HEK293 (cell line): Measurements from ENCODE around the gene GGN.
A peak's percentile ranks its signal among the peaks of the same experiment; 100 is the strongest.

Experiments used
- CTCF ChIA-PET: fragments of 350-600 bp; formaldehyde crosslinking; extraction: SDS; loops from one replicate; lab custom pipeline; 2021; ENCODE audit warnings: antibody characterized with exemption; lab: Yijun Ruan, JAX
- POLR2A ChIA-PET: fragments of 300-600 bp; formaldehyde crosslinking; extraction: SDS; loops from one replicate; lab custom pipeline; 2020; ENCODE audit warnings: antibody characterized with exemption, inconsistent platforms; lab: Yijun Ruan, JAX
- H3K27ac ChIP-seq: fragments of 200-500 bp; sonication (Bioruptor generic); 2 replicates; pipeline ENCODE4 v1.5.1; 2014; ENCODE audit warnings: low read depth, low read length, control low read depth, inconsistent platforms; ENCODE audit errors: extremely low read depth
- H3K36me3 ChIP-seq, 2 experiments: fragments of 200-500 bp in 1 of 2; sonication (Bioruptor generic) in 1 of 2; 1 replicate in 1 of 2; 2 replicates in 1 of 2; pipeline ENCODE4 v1.5.1; 2014 to 2017; ENCODE audit warnings: inconsistent platforms in 2 of 2, low read length in 2 of 2; ENCODE audit not compliant: control insufficient read depth in 2 of 2, insufficient read depth in 1 of 2
- H3K4me1 ChIP-seq: fragments of 200-500 bp; sonication (Bioruptor generic); 2 replicates; pipeline ENCODE4 v1.5.1; 2014; ENCODE audit warnings: mild to moderate bottlenecking, low read length, inconsistent platforms; ENCODE audit not compliant: control insufficient read depth, insufficient read depth
- H3K4me3 ChIP-seq: 2 replicates; pipeline ENCODE4 v1.5.1; 2011; ENCODE audit warnings: low read depth, mild to moderate bottlenecking, control low read depth, low read length, moderate library complexity
- H3K9me3 ChIP-seq: fragments of 200-500 bp; sonication (Bioruptor generic); 2 replicates; pipeline ENCODE4 v1.5.1; 2014; ENCODE audit warnings: low read depth, low read length, inconsistent platforms; ENCODE audit not compliant: control insufficient read depth, insufficient read depth
- AEBP2 ChIP-seq: fragments of 450-650 bp; formaldehyde crosslinking; IDR thresholded peaks from 2 replicates; pipeline ENCODE4 v1.5.1; 2016; ENCODE audit warnings: missing biosample characterization, missing genetic modification characterization, borderline replicate concordance
- BCL11B ChIP-seq: fragments of 450-650 bp; formaldehyde crosslinking; IDR thresholded peaks from 2 replicates; pipeline ENCODE4 v1.5.1; 2016; ENCODE audit warnings: low read depth, missing biosample characterization, missing genetic modification characterization
- EGR2 ChIP-seq: fragments of 450-650 bp; formaldehyde crosslinking; IDR thresholded peaks from 2 replicates; pipeline ENCODE4 v1.5.1; 2016; ENCODE audit warnings: low read depth, missing biosample characterization, missing genetic modification characterization
- GLIS1 ChIP-seq: fragments of 450-650 bp; formaldehyde crosslinking; IDR thresholded peaks from 2 replicates; pipeline ENCODE4 v1.5.1; 2016; ENCODE audit warnings: missing biosample characterization, missing genetic modification characterization
- KLF16 ChIP-seq: fragments of 450-650 bp; formaldehyde crosslinking; IDR thresholded peaks from 2 replicates; pipeline ENCODE4 v1.5.1; 2017; ENCODE audit warnings: missing biosample characterization, missing genetic modification characterization
- KLF8 ChIP-seq: fragments of 450-650 bp; formaldehyde crosslinking; IDR thresholded peaks from 2 replicates; pipeline ENCODE4 v1.5.1; 2016; ENCODE audit warnings: missing biosample characterization, missing genetic modification characterization
- PRDM1 ChIP-seq: fragments of 450-650 bp; formaldehyde crosslinking; IDR thresholded peaks from 2 replicates; pipeline ENCODE4; 2016; ENCODE audit warnings: missing biosample characterization, missing genetic modification characterization
- PRDM10 ChIP-seq: fragments of 450-650 bp; formaldehyde crosslinking; IDR thresholded peaks from 2 replicates; pipeline ENCODE4 v1.5.1; 2016; ENCODE audit warnings: missing biosample characterization, missing genetic modification characterization
- ZBTB11 ChIP-seq: fragments of 450-650 bp; formaldehyde crosslinking; conservative IDR thresholded peaks from 2 replicates; pipeline ENCODE4 v1.5.1; 2016; ENCODE audit warnings: low read depth, missing biosample characterization, missing genetic modification characterization
- ZBTB17 ChIP-seq: fragments of 450-650 bp; formaldehyde crosslinking; IDR thresholded peaks from 2 replicates; pipeline ENCODE4 v1.5.1; 2016; ENCODE audit warnings: missing biosample characterization, missing genetic modification characterization
- ZBTB21 ChIP-seq: fragments of 450-650 bp; formaldehyde crosslinking; IDR thresholded peaks from 2 replicates; pipeline ENCODE4 v1.5.1; 2017; ENCODE audit warnings: missing biosample characterization, missing genetic modification characterization
- ZFP69B ChIP-seq: fragments of 450-650 bp; formaldehyde crosslinking; IDR thresholded peaks from 2 replicates; pipeline ENCODE4 v1.5.1; 2016; ENCODE audit warnings: missing biosample characterization, missing genetic modification characterization
- ZNF2 ChIP-seq: fragments of 450-650 bp; formaldehyde crosslinking; IDR thresholded peaks from 2 replicates; pipeline ENCODE4 v1.5.1; 2016; ENCODE audit warnings: missing biosample characterization, missing genetic modification characterization
- ZNF23 ChIP-seq: fragments of 450-650 bp; formaldehyde crosslinking; IDR thresholded peaks from 2 replicates; pipeline ENCODE4 v1.5.1; 2016; ENCODE audit warnings: missing biosample characterization, missing genetic modification characterization, borderline replicate concordance
- ZNF24 ChIP-seq: fragments of 450-650 bp; formaldehyde crosslinking; IDR thresholded peaks from 2 replicates; pipeline ENCODE4 v1.5.1; 2016; ENCODE audit warnings: missing biosample characterization, missing genetic modification characterization
- ZNF362 ChIP-seq: fragments of 450-650 bp; formaldehyde crosslinking; IDR thresholded peaks from 2 replicates; pipeline ENCODE4 v1.5.1; 2016; ENCODE audit warnings: missing biosample characterization, missing genetic modification characterization
- ZNF366 ChIP-seq: fragments of 450-650 bp; formaldehyde crosslinking; conservative IDR thresholded peaks from 2 replicates; pipeline ENCODE4 v1.5.1; 2016; ENCODE audit warnings: missing biosample characterization, missing genetic modification characterization
- ZNF394 ChIP-seq: fragments of 450-650 bp; formaldehyde crosslinking; IDR thresholded peaks from 2 replicates; pipeline ENCODE4 v1.5.1; 2016; ENCODE audit warnings: missing biosample characterization, missing genetic modification characterization, mild to moderate bottlenecking, moderate library complexity, borderline replicate concordance
- ZNF423 ChIP-seq: fragments of 450-650 bp; formaldehyde crosslinking; IDR thresholded peaks from 2 replicates; pipeline ENCODE4 v1.5.1; 2016; ENCODE audit warnings: missing biosample characterization, missing genetic modification characterization
- ZNF426 ChIP-seq: fragments of 450-650 bp; formaldehyde crosslinking; IDR thresholded peaks from 2 replicates; pipeline ENCODE4 v1.5.1; 2017; ENCODE audit warnings: missing biosample characterization, missing genetic modification characterization, mild to moderate bottlenecking, inconsistent platforms, moderate library complexity
- ZNF48 ChIP-seq: fragments of 450-650 bp; formaldehyde crosslinking; IDR thresholded peaks from 2 replicates; pipeline ENCODE4 v1.5.1; 2016; ENCODE audit warnings: missing biosample characterization, missing genetic modification characterization
- ZNF544 ChIP-seq: fragments of 450-650 bp; formaldehyde crosslinking; IDR thresholded peaks from 2 replicates; pipeline ENCODE4 v1.5.0; 2017; ENCODE audit warnings: missing biosample characterization, missing genetic modification characterization
- ZNF560 ChIP-seq: fragments of 450-650 bp; formaldehyde crosslinking; IDR thresholded peaks from 2 replicates; pipeline ENCODE4 v1.5.1; 2017; ENCODE audit warnings: missing biosample characterization, missing genetic modification characterization, borderline replicate concordance
- ZNF600 ChIP-seq: fragments of 450-650 bp; formaldehyde crosslinking; IDR thresholded peaks from 2 replicates; pipeline ENCODE4 v1.5.1; 2016; ENCODE audit warnings: missing biosample characterization, missing genetic modification characterization
- ZNF692 ChIP-seq: fragments of 450-650 bp; formaldehyde crosslinking; IDR thresholded peaks from 2 replicates; pipeline ENCODE4 v1.5.1; 2016; ENCODE audit warnings: missing biosample characterization, missing genetic modification characterization
- ZNF785 ChIP-seq: fragments of 450-650 bp; formaldehyde crosslinking; IDR thresholded peaks from 2 replicates; pipeline ENCODE4 v1.5.1; 2016; ENCODE audit warnings: missing biosample characterization, missing genetic modification characterization

Gene GGN

DNA sequence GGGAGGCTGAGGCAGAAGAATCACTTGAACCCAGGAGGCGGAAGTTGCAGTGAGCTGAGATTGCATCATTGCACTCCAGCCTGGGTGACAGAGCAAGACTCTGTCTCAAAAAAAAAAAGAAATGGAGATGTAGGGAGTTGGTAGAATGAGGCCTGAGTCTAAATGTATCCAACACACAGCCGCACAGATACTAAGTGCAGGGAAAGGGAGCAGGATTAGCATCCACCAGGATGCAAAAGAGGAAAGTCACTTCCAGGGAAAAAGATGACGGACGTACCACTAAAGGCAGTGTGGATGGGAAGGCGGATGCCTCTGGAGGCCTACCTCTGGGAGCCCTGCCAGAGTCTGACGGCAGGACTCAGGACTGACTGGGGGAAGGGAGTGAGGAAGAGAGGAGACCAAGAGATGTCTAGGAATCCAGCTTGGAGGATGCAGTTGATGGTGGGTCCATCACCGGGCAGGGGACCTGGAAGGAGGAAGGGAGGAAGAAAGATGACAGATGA is 21.8 kb upstream of the GGN start:
- Histone ChIP-seq H3K4me3 (no peak overlapping the region), H3K27ac (no peak overlapping the region), H3K9me3 (no peaks in the 10 kb centered on the region), H3K36me3 (peaks cover 14 to 26% of the 10 kb centered on the region in 2 experiments; a peak in 2 of 3 replicates), H3K4me1 (no peaks in the 10 kb centered on the region)
- CTCF ChIA-PET = interaction anchor here (0.6 kb wide), 2 partner anchors 62 to 160 kb away, joined by 3 read pairs; no protein-coding TSS in a partner anchor
- POLR2A ChIA-PET = no interaction called here
- TF ChIP-seq KLF16 (tag by site-specific recombination) = 0 out of 2 replicates have a peak, but pooled peaks have one; percentile 61
- no peak for TF ChIP-seq ZNF544 (tag by site-specific recombination)
- no peak; the same call in 1 of the 2 replicates for TF ChIP-seq ZNF24 (tag by site-specific recombination)
- peak; percentile 51 for TF ChIP-seq ZNF366
- TF ChIP-seq EGR2 = no peak
- TF ChIP-seq ZNF560 (tag by site-specific recombination) = no peak
- 0 out of 2 replicates have a peak, but pooled peaks have one; percentile 14 for TF ChIP-seq GLIS1 (tag by site-specific recombination)
- peak; percentile 60 for TF ChIP-seq PRDM1 (tag by site-specific recombination)
- TF ChIP-seq ZNF692 = peak; percentile 63
- TF ChIP-seq ZNF48 (tag by site-specific recombination) = no peak
- no peak for TF ChIP-seq ZNF426 (tag by site-specific recombination)
- no peak for TF ChIP-seq AEBP2
- 0 out of 2 replicates have a peak, but pooled peaks have one; percentile 41 for TF ChIP-seq ZBTB11
- no peak for TF ChIP-seq ZNF23 (tag by site-specific recombination)
- no peak for TF ChIP-seq ZNF2 (tag by site-specific recombination)
- TF ChIP-seq BCL11B = no peak
- TF ChIP-seq ZNF394 (tag by site-specific recombination) = no peak
- peak; percentile 91 for TF ChIP-seq ZBTB17
- no peak for TF ChIP-seq ZNF362 (tag by site-specific recombination)
- 0 out of 2 replicates have a peak, but pooled peaks have one; percentile 6 for TF ChIP-seq ZBTB21 (tag by site-specific recombination)
- peak; percentile 56 for TF ChIP-seq ZFP69B (tag by site-specific recombination)
- peak; percentile 87 for TF ChIP-seq ZNF600 (tag by site-specific recombination)
- no peak for TF ChIP-seq ZNF423 (tag by site-specific recombination)
- peak; percentile 41 for TF ChIP-seq KLF8 (tag by site-specific recombination)
- peak; percentile 88 for TF ChIP-seq PRDM10 (tag by site-specific recombination)
- TF ChIP-seq ZNF785 (tag by site-specific recombination) = 0 out of 2 replicates have a peak, but pooled peaks have one; percentile 44
